KG1 (cell line): ENCODE results near the gene TCF20.

ENCODE experiments used
- DNase-seq: peaks from one replicate; lab custom pipeline; 2025; lab: John Stamatoyannopoulos, UW

Gene TCF20

GRCh38 chr22:42300259-42301076 lies 30.0 kb upstream of the TCF20 start:
- DNase-seq = no peak

- no peak for DNase-seq
Measured at GRCh38 chr22:42299586-42300258, 29.3 kb upstream of the TCF20 start.

- no peak for DNase-seq
Measured at GRCh38 chr22:42298746-42299145, 28.3 kb upstream of the TCF20 start.

GRCh38 chr22:42297778-42298177 lies 27.3 kb upstream of the TCF20 start:
- no peak for DNase-seq

- DNase-seq = no peak
Measured at GRCh38 chr22:42296883-42297282, 26.4 kb upstream of the TCF20 start.

GRCh38 chr22:42296381-42296853 lies 26.0 kb upstream of the TCF20 start:
- no peak for DNase-seq

GRCh38 chr22:42294034-42294985 lies 23.9 kb upstream of the TCF20 start:
- DNase-seq = no peak

GRCh38 chr22:42292732-42293520 lies 22.5 kb upstream of the TCF20 start:
- no peak for DNase-seq

- DNase-seq = no peak
Measured at GRCh38 chr22:42291287-42291686, 20.8 kb upstream of the TCF20 start.

- DNase-seq = no peak
Measured at GRCh38 chr22:42289671-42290541, 19.5 kb upstream of the TCF20 start.

- DNase-seq = no peak
Measured at GRCh38 chr22:42288791-42289190, 18.3 kb upstream of the TCF20 start.

- DNase-seq = no peak
Measured at GRCh38 chr22:42287174-42287890, 16.9 kb upstream of the TCF20 start.

- DNase-seq = no peak
Measured at GRCh38 chr22:42286205-42286604, 15.8 kb upstream of the TCF20 start.

- DNase-seq = no peak
Measured at GRCh38 chr22:42285604-42286003, 15.2 kb upstream of the TCF20 start.

- DNase-seq = no peak
Measured at GRCh38 chr22:42284643-42285181, 14.3 kb upstream of the TCF20 start.

GRCh38 chr22:42284202-42284591 lies 13.7 kb upstream of the TCF20 start:
- no peak for DNase-seq

- DNase-seq = no peak
Measured at GRCh38 chr22:42283278-42284201, 13.1 kb upstream of the TCF20 start.

- DNase-seq = no peak
Measured at GRCh38 chr22:42282943-42283277, 12.5 kb upstream of the TCF20 start.
